ENCODE data around the gene ANKS6.

The ANKS6 gene

GRCh38 chr9:98790842-98791607 is 5.3 kb downstream of the ANKS6 start:
- DNase-seq, result peak; percentile 94

GRCh38 chr9:98790134-98790841 is 6.1 kb downstream of the ANKS6 start:
- DNase-seq, result no peak

GRCh38 chr9:98789483-98790133 is 6.7 kb downstream of the ANKS6 start:
- DNase-seq, result no peak

- DNase-seq, result no peak
Observed at GRCh38 chr9:98787766-98788335, 8.5 kb downstream of the ANKS6 start.

- no peak for DNase-seq
Observed at GRCh38 chr9:98786750-98787510, 9.4 kb downstream of the ANKS6 start.

GRCh38 chr9:98784831-98785806 is 11.2 kb downstream of the ANKS6 start:
- DNase-seq, result peak; percentile 62

GRCh38 chr9:98783518-98784226 is 12.7 kb downstream of the ANKS6 start:
- DNase-seq, result no peak

- DNase-seq, result no peak
Observed at GRCh38 chr9:98781588-98782383, 14.6 kb downstream of the ANKS6 start.

GRCh38 chr9:98780059-98780749 is 16.2 kb downstream of the ANKS6 start:
- no peak for DNase-seq

GRCh38 chr9:98778711-98779530 is 17.4 kb downstream of the ANKS6 start:
- DNase-seq, result no peak

GRCh38 chr9:98778251-98778650 is 18.1 kb downstream of the ANKS6 start:
- no peak for DNase-seq

GRCh38 chr9:98777618-98778017 is 18.7 kb downstream of the ANKS6 start:
- DNase-seq, result no peak

GRCh38 chr9:98775831-98776441 is 20.4 kb downstream of the ANKS6 start:
- peak; percentile 93 for DNase-seq

- DNase-seq, result no peak
Observed at GRCh38 chr9:98774746-98775145, 21.6 kb downstream of the ANKS6 start.

- no peak for DNase-seq
Observed at GRCh38 chr9:98773721-98774120, 22.6 kb downstream of the ANKS6 start.

- no peak for DNase-seq
Observed at GRCh38 chr9:98772364-98773155, 23.8 kb downstream of the ANKS6 start.

Measured in eye (tissue), 1 donor.